H9 (cell line): ENCODE measurements around the gene CEP170B. TPM values are rescaled to one million over a fixed set of nuclear protein-coding genes. Genes with fewer than 3 reads are reported as not detected.

Source experiments
- DNase-seq: peaks from one replicate; pipeline ENCODE4 v3.0.0-alpha.2; 2017
- H2AFZ ChIP-seq: one replicate; pipeline ENCODE4 v1.6.1; 2013; ENCODE audit warnings: mild to moderate bottlenecking, low read length, control low read depth, moderate library complexity
- H2AK5ac ChIP-seq: 2 replicates; pipeline ENCODE4 v1.6.1; 2013; ENCODE audit warnings: low read length, control low read depth, mixed read lengths; ENCODE audit not compliant: insufficient read length
- H2BK120ac ChIP-seq: one replicate; pipeline ENCODE4 v1.6.1; 2013; ENCODE audit warnings: low read depth, mild to moderate bottlenecking, low read length, control low read depth, inconsistent platforms; ENCODE audit not compliant: poor library complexity, severe bottlenecking
- H2BK12ac ChIP-seq: 2 replicates; pipeline ENCODE4 v1.6.1; 2013; ENCODE audit warnings: low read length, control low read depth, mixed read lengths, low read depth; ENCODE audit not compliant: insufficient read length
- H2BK15ac ChIP-seq: 2 replicates; pipeline ENCODE4 v1.6.1; 2013; ENCODE audit warnings: low read depth, low read length, control low read depth
- H2BK20ac ChIP-seq: one replicate; pipeline ENCODE4 v1.6.1; 2013; ENCODE audit warnings: low read depth, mild to moderate bottlenecking, low read length, control low read depth, inconsistent platforms; ENCODE audit not compliant: poor library complexity, severe bottlenecking
- H2BK5ac ChIP-seq: 2 replicates; pipeline ENCODE4 v1.6.1; 2013; ENCODE audit warnings: low read length, control low read depth, mixed read lengths; ENCODE audit not compliant: insufficient read length
- H3K14ac ChIP-seq: 2 replicates; pipeline ENCODE4 v1.6.1; 2013; ENCODE audit warnings: low read length, control low read depth; ENCODE audit not compliant: insufficient read depth
- H3K18ac ChIP-seq: 2 replicates; pipeline ENCODE4 v1.6.1; 2013; ENCODE audit warnings: low read depth, mild to moderate bottlenecking, mixed read lengths, low read length, control low read depth; ENCODE audit not compliant: insufficient read length
- H3K23ac ChIP-seq: 2 replicates; pipeline ENCODE4 v1.6.1; 2013; ENCODE audit warnings: low read length, control low read depth, mixed read lengths, low read depth; ENCODE audit not compliant: insufficient read length
- H3K23me2 ChIP-seq: 2 replicates; pipeline ENCODE4 v1.6.1; 2013; ENCODE audit warnings: low read depth, mild to moderate bottlenecking, mixed read lengths, low read length, control low read depth; ENCODE audit not compliant: insufficient read length, poor library complexity, severe bottlenecking
- H3K27ac ChIP-seq: 2 replicates; pipeline ENCODE4 v1.5.1; 2013; ENCODE audit warnings: low read length, control low read depth, mixed read lengths, low read depth; ENCODE audit not compliant: insufficient read length
- H3K27me3 ChIP-seq: 2 replicates; pipeline ENCODE4 v1.6.1; 2013; ENCODE audit warnings: low read length, control low read depth, inconsistent platforms; ENCODE audit not compliant: insufficient read depth
- H3K4ac ChIP-seq: 2 replicates; pipeline ENCODE4 v1.6.1; 2013; ENCODE audit warnings: low read depth, mild to moderate bottlenecking, control low read depth, inconsistent platforms, low read length, moderate library complexity
- H3K4me1 ChIP-seq: 2 replicates; pipeline ENCODE4 v1.6.1; 2013; ENCODE audit warnings: low read length, control low read depth, inconsistent platforms; ENCODE audit not compliant: insufficient read depth
- H3K4me2 ChIP-seq: 2 replicates; pipeline ENCODE4 v1.6.1; 2013; ENCODE audit warnings: low read length, control low read depth, mixed read lengths; ENCODE audit not compliant: insufficient read length, insufficient read depth
- H3K56ac ChIP-seq: 2 replicates; pipeline ENCODE4 v1.6.1; 2013; ENCODE audit warnings: low read depth, mild to moderate bottlenecking, mixed read lengths, low read length, control low read depth; ENCODE audit not compliant: insufficient read length
- H3K79me1 ChIP-seq: 2 replicates; pipeline ENCODE4 v1.6.1; 2013; ENCODE audit warnings: low read depth, mild to moderate bottlenecking, moderate library complexity, low read length, control low read depth, inconsistent platforms; ENCODE audit not compliant: insufficient read depth, poor library complexity, severe bottlenecking
- H3K79me2 ChIP-seq: 2 replicates; pipeline ENCODE4 v1.6.1; 2013; ENCODE audit warnings: low read length, control low read depth, inconsistent platforms; ENCODE audit not compliant: insufficient read depth
- H3K9ac ChIP-seq: 2 replicates; pipeline ENCODE4 v1.6.1; 2013; ENCODE audit warnings: low read length, control low read depth, mixed read lengths; ENCODE audit not compliant: insufficient read length; ENCODE audit errors: extremely low read depth
- H3K9me3 ChIP-seq: one replicate; pipeline ENCODE4 v1.6.1; 2013; ENCODE audit warnings: low read depth, low read length, inconsistent platforms; ENCODE audit not compliant: control insufficient read depth
- H3T11ph ChIP-seq: one replicate; pipeline ENCODE4 v1.6.1; 2013; ENCODE audit warnings: mild to moderate bottlenecking, low read length, control low read depth, inconsistent platforms
- H4K20me1 ChIP-seq: one replicate; pipeline ENCODE4 v1.6.1; 2013; ENCODE audit not compliant: control insufficient read depth, insufficient read length, insufficient read depth
- H4K5ac ChIP-seq: 2 replicates; pipeline ENCODE4 v1.6.1; 2013; ENCODE audit warnings: low read depth, mild to moderate bottlenecking, mixed read lengths, low read length, control low read depth; ENCODE audit not compliant: insufficient read length
- H4K8ac ChIP-seq: replicated peaks from 2 replicates; pipeline ENCODE4 v1.6.1; 2013; ENCODE audit warnings: low read length, control low read depth, mixed read lengths, low read depth; ENCODE audit not compliant: insufficient read length
- H4K91ac ChIP-seq: 2 replicates; pipeline ENCODE4 v1.6.1; 2013; ENCODE audit warnings: low read depth, mild to moderate bottlenecking, moderate library complexity, mixed read lengths, low read length, control low read depth; ENCODE audit not compliant: insufficient read length
- H3K27ac Mint-ChIP-seq, 3 experiments: 2 replicates in 2 of 3; 3 replicates in 1 of 3; pipeline ENCODE4 v1.8.0; 2020 to 2021; ENCODE audit warnings: mixed read lengths in 3 of 3, mild to moderate bottlenecking in 1 of 3, moderate library complexity in 1 of 3
- H3K27me3 Mint-ChIP-seq: 2 replicates; pipeline ENCODE4 v1.8.0; 2021; ENCODE audit warnings: low read depth, mild to moderate bottlenecking, moderate library complexity, mixed read lengths
- H3K36me3 Mint-ChIP-seq, 3 experiments: 2 replicates in 2 of 3; 3 replicates in 1 of 3; pipeline ENCODE4 v1.8.0; 2020 to 2021; ENCODE audit warnings: low read depth in 3 of 3, mixed read lengths in 3 of 3; ENCODE audit not compliant: insufficient read depth in 1 of 3
- H3K4me1 Mint-ChIP-seq, 2 experiments: 2 replicates each; pipeline ENCODE4 v1.8.0; 2020; ENCODE audit warnings: mixed read lengths in 2 of 2
- H3K4me3 Mint-ChIP-seq, 2 experiments: 2 replicates in 1 of 2; 3 replicates in 1 of 2; pipeline ENCODE4 v1.8.0; 2020 to 2021; ENCODE audit warnings: mild to moderate bottlenecking in 2 of 2, mixed read lengths in 2 of 2, moderate library complexity in 1 of 2
- H3K9me3 Mint-ChIP-seq, 2 experiments: 2 replicates in 1 of 2; 3 replicates in 1 of 2; pipeline ENCODE4 v1.8.0; 2020; ENCODE audit warnings: mild to moderate bottlenecking in 2 of 2, mixed read lengths in 2 of 2, moderate library complexity in 1 of 2
- WGBS: extraction: QIAGEN DNeasy Blood & Tissue Kit; methylation state at CpG from one replicate; pipeline ENCODE4 v1.1.7; 2013; ENCODE audit warnings: missing lambda C conversion rate, low lambda C conversion rate, mixed read lengths; ENCODE audit not compliant: insufficient read length; ENCODE audit errors: extremely low coverage; 5-methylcytosine and 5-hydroxymethylcytosine counted together
- total RNA-seq: library from RNA; stranded (reverse); gene quantifications from 2 replicates; pipeline ENCODE4 v1.2.1, GENCODE V29; 2021
- TF ChIP-seq, protein P1 (sequence below): fragments of 200-600 bp; sonication (generic); conservative IDR thresholded peaks from 3 replicates; pipeline ENCODE4 v1.8.0; 2021; ENCODE audit warnings: antibody characterized with exemption, mild to moderate bottlenecking

The CEP170B gene
- total RNA-seq, 1 experiment from 2014 or later, result 28.8 TPM

DNA sequence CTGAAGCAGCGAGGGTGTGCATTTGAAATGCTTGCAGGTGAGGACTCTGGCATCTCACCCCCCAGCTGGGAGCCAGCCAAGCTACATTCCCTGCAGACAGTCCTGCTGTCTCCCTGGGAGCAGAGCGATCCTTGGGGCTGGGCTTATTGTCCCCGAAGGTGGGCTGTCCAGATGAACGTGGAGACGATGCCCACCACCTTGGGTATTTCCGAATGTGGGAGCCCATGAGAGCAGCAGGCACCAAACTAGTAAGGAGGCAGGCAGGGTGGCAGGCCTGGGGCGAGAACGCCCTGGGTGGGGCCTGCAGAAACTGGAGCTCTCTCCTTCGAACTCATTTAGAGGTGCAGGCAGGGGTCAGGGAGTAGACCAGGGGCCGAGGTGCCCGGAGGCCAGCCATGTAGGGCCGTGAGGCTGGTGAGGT lies 45.7 kb upstream of the CEP170B start:
- Histone ChIP-seq H2BK5ac (no peak overlapping the region), H3K79me1 (no peaks in the 10 kb centered on the region), H4K20me1 (no peaks in the 10 kb centered on the region), H4K91ac (no peak overlapping the region), H3K4me1 (no peaks in the 10 kb centered on the region), H4K8ac (no peak overlapping the region), H3K9me3 (no peaks in the 10 kb centered on the region), H3K27ac (no peak overlapping the region), H2BK20ac (no peak overlapping the region), H2BK120ac (no peak overlapping the region), H2BK15ac (no peak overlapping the region), H3K14ac (no peak overlapping the region), H3K18ac (no peak overlapping the region), H3K27me3 (no peaks in the 10 kb centered on the region; the same call in 1 of the 2 replicates), H2BK12ac (no peak overlapping the region), H3K79me2 (no peaks in the 10 kb centered on the region; the same call in 1 of the 2 replicates), H3K56ac (no peak overlapping the region), H3K23ac (no peak overlapping the region), H3K23me2 (peaks cover 15% of the 10 kb centered on the region), H2AK5ac (no peak overlapping the region), H3K9ac (no peak overlapping the region), H3K4me2 (no peak overlapping the region), H3T11ph (no peak overlapping the region), H3K4ac (no peak overlapping the region), H4K5ac (no peak overlapping the region), H2AFZ (no peak overlapping the region)
- WGBS, result no CpG with 5 or more reads among the region's 12 CpGs
- Mint-ChIP-seq H3K4me1 (peaks cover 13 to 18% of the 10 kb centered on the region in 2 experiments), H3K9me3 (peaks cover 2 to 3% of the 10 kb centered on the region in 2 experiments; a peak in 3 of 5 replicates), H3K27me3 (peaks cover 12% of the 10 kb centered on the region), H3K27ac (no peak overlapping the region), H3K36me3 (peaks cover 0 to 10% (median 6%) of the 10 kb centered on the region in 3 experiments; a peak in 6 of 7 replicates), H3K4me3 (no peak overlapping the region)
- no peak for DNase-seq
- TF ChIP-seq, protein P1, sequence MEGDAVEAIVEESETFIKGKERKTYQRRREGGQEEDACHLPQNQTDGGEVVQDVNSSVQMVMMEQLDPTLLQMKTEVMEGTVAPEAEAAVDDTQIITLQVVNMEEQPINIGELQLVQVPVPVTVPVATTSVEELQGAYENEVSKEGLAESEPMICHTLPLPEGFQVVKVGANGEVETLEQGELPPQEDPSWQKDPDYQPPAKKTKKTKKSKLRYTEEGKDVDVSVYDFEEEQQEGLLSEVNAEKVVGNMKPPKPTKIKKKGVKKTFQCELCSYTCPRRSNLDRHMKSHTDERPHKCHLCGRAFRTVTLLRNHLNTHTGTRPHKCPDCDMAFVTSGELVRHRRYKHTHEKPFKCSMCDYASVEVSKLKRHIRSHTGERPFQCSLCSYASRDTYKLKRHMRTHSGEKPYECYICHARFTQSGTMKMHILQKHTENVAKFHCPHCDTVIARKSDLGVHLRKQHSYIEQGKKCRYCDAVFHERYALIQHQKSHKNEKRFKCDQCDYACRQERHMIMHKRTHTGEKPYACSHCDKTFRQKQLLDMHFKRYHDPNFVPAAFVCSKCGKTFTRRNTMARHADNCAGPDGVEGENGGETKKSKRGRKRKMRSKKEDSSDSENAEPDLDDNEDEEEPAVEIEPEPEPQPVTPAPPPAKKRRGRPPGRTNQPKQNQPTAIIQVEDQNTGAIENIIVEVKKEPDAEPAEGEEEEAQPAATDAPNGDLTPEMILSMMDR, result no peak
